Breast epithelium (tissue), 3 donors: Measurements from ENCODE around the gene RTL10.

Source experiments
- CTCF ChIP-seq, 3 donors: fragments of 450-650 bp; IDR thresholded peaks; one replicate each; pipeline ENCODE4 v1.5.1; 2016 to 2017; ENCODE audit warnings: antibody characterized with exemption in 3 of 3, mild to moderate bottlenecking in 3 of 3, moderate library complexity in 3 of 3
- POLR2AphosphoS5 ChIP-seq, 3 donors: sonication (generic); formaldehyde crosslinking; IDR thresholded peaks; one replicate each; pipeline ENCODE4 v1.6.1; 2017; ENCODE audit warnings: antibody characterized with exemption in 3 of 3

GRCh38 chr22:19851291-19852176 lies 3.1 kb downstream of the RTL10 start:
- TF ChIP-seq CTCF (IDR thresholded peaks at IDR 0.05) (no peak), POLR2AphosphoS5 (IDR thresholded peaks at IDR 0.05) (no peak)
